ENCODE data around the gene KCTD13. TPM values are rescaled to one million over a fixed set of nuclear protein-coding genes. Genes with fewer than 3 reads are reported as not detected.

The KCTD13 gene
- total RNA-seq, 3 donors from 2014 or later (not counting 1 experiment from before 2014, with no cell fraction given): 36.1 to 54.0 (median 51.7) TPM

- Histone ChIP-seq H3K4me3 (ENCODE audit: low read length) (no peak overlapping the region), H3K27ac (ENCODE audit: low read length) (no peak overlapping the region), H3K4me1 (ENCODE audit: control insufficient read depth, insufficient read depth, low read length) (peaks cover 17% of the 10 kb centered on the region), H3K9me3 (ENCODE audit: control insufficient read depth, insufficient read depth, low read length) (no peaks in the 10 kb centered on the region), H3K36me3 (ENCODE audit: control insufficient read depth, insufficient read depth, low read length) (no peaks in the 10 kb centered on the region), H3K27me3 (ENCODE audit: control insufficient read depth, insufficient read depth, low read length) (no peaks in the 10 kb centered on the region)
- DNase-seq: peak in 1 of 2 donors; percentile 42
- Mint-ChIP-seq H3K9me3 (no peaks in the 10 kb centered on the region), H3K36me3 (no peaks in the 10 kb centered on the region), H3K4me3 (no peak overlapping the region), H3K27ac (no peak overlapping the region), H3K4me1 (peaks cover 11 to 17% of the 10 kb centered on the region in 2 donors), H3K27me3 (ENCODE audit: low read depth in 2 of 2) (no peaks in the 10 kb centered on the region)
- no peak for ATAC-seq
- WGBS (ENCODE audit: insufficient coverage): 91% methylated on average over 9 of the region's 9 CpGs
- intact Hi-C loops (cut with micrococcal nuclease): no loop called here
- TF ChIP-seq CTCF (IDR thresholded peaks at IDR 0.05): no peak
These were observed 33.3 kb upstream of the KCTD13 start for GRCh38 chr16:29959293-29959692.

- Histone ChIP-seq H3K27ac (ENCODE audit: low read length) (no peak overlapping the region), H3K4me1 (ENCODE audit: control insufficient read depth, insufficient read depth, low read length) (peaks cover 17% of the 10 kb centered on the region), H3K36me3 (ENCODE audit: control insufficient read depth, insufficient read depth, low read length) (no peaks in the 10 kb centered on the region), H3K9me3 (ENCODE audit: control insufficient read depth, insufficient read depth, low read length) (no peaks in the 10 kb centered on the region), H3K27me3 (ENCODE audit: control insufficient read depth, insufficient read depth, low read length) (no peaks in the 10 kb centered on the region), H3K4me3 (ENCODE audit: low read length) (no peak overlapping the region)
- intact Hi-C loops (cut with micrococcal nuclease): no loop called here
- no peak overlapping the region for H3K4me3 Mint-ChIP-seq
- no peak for ATAC-seq
- WGBS (ENCODE audit: insufficient coverage): 89% methylated on average over 4 of the region's 5 CpGs
- no peaks in the 10 kb centered on the region for H3K9me3 Mint-ChIP-seq
- no peak overlapping the region for H3K27ac Mint-ChIP-seq
- TF ChIP-seq CTCF (IDR thresholded peaks at IDR 0.05): no peak
- no peaks in the 10 kb centered on the region for H3K36me3 Mint-ChIP-seq
- peaks cover 11 to 17% of the 10 kb centered on the region in 2 donors for H3K4me1 Mint-ChIP-seq
- DNase-seq: no peak
- no peaks in the 10 kb centered on the region for H3K27me3 Mint-ChIP-seq (ENCODE audit: low read depth in 2 of 2)
These were observed 32.7 kb upstream of the KCTD13 start for GRCh38 chr16:29958756-29959155.

GRCh38 chr16:29951625-29952365, 25.8 kb upstream of the KCTD13 start:
- Mint-ChIP-seq H3K27ac (no peak overlapping the region), H3K36me3 (no peaks in the 10 kb centered on the region), H3K27me3 (ENCODE audit: low read depth in 2 of 2) (peaks cover 0 to 11% of the 10 kb centered on the region in 2 donors), H3K9me3 (no peaks in the 10 kb centered on the region), H3K4me3 (no peak overlapping the region), H3K4me1 (no peaks in the 10 kb centered on the region)
- H3K9me3 ChIP-seq (ENCODE audit: control insufficient read depth, insufficient read depth, low read length): no peaks in the 10 kb centered on the region
- H3K27ac ChIP-seq (ENCODE audit: low read length): no peak overlapping the region
- H3K4me3 ChIP-seq (ENCODE audit: low read length): no peak overlapping the region
- no peak for ATAC-seq
- DNase-seq: no peak
- 96% methylated on average over 8 of the region's 8 CpGs for WGBS (ENCODE audit: insufficient coverage)
- no peaks in the 10 kb centered on the region for H3K36me3 ChIP-seq (ENCODE audit: control insufficient read depth, insufficient read depth, low read length)
- intact Hi-C loops (cut with micrococcal nuclease): no loop called here
- no peaks in the 10 kb centered on the region for H3K4me1 ChIP-seq (ENCODE audit: control insufficient read depth, insufficient read depth, low read length)
- no peak for TF ChIP-seq CTCF (IDR thresholded peaks at IDR 0.05)
- no peaks in the 10 kb centered on the region for H3K27me3 ChIP-seq (ENCODE audit: control insufficient read depth, insufficient read depth, low read length)
